SH-SY5Y (cell line): ENCODE measurements around the gene GPA33.

Source experiments
- GATA2 ChIP-seq: IDR thresholded peaks from 2 replicates; pipeline ENCODE4 v1.6.1; 2011; ENCODE audit warnings: mild to moderate bottlenecking, low read depth, low read length
- GATA3 ChIP-seq: IDR thresholded peaks from 2 replicates; pipeline ENCODE4 v1.6.1; 2011; ENCODE audit warnings: low read depth, mild to moderate bottlenecking, low read length, moderate library complexity

Gene GPA33

DNA sequence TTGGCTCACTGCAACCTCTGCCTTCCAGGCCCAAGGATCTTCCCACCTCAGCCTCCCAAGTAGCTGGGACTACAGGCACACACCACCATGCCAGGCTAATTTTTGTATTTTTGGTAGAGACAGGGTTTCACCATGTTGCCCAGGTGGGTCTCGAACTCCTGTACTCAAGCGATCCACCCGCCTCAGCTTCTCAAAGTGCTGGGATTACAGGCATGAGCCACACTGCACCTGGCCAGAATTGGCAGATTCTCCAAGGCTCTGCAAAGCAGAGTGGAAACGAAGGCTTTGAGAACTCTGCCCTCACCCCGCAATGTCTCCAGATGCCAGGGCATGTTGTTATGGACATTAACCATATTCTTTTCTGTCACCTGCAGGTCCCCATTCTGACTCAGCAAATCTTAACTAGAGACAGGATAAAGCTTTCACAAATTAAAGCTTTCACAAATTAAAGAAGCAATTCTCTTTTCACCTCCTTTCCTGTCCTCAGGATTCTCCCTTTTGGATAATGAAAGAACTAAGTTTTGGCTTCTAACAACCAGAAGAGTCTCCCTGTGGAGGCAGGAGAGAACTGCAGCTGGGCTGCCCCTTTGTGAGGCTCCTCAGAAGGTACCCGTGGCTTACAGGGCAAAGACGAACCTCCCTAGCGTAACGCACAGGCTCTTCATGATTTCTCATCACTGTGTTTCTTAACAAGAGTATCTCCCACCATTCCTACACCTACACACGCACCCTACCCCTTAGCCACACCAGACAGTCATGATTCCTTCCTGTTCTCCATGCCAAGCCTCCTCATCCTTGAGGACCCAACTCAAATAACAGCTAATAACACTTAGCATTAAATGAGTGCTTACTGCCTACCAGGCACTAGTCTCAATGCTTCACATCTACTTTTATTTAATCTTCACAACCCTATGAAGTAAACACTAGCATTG is 29.8 kb downstream of the GPA33 start:
- no peak for TF ChIP-seq GATA2
- no peak for TF ChIP-seq GATA3

DNA sequence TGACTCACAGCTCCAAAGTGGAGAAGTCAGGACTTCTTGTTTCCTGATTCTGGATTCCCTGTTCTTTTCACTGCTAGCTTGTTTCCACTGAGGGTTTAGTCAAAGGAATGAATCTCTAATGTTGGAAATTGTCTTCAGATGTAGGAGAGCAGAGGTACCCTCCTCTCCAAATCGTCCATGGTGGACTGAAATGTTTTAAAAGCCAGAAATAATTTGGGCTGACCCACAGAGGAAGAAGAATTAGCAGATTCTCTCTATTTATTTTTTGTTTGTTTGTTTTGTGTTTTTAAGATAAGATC is 30.4 kb downstream of the GPA33 start:
- TF ChIP-seq GATA3 (no peak), GATA2 (no peak)

GRCh38 chr1:167059045-167059808 is 30.9 kb downstream of the GPA33 start:
- TF ChIP-seq GATA2 = no peak
- TF ChIP-seq GATA3 = no peak

- TF ChIP-seq GATA3 (no peak), GATA2 (no peak)
Measured at GRCh38 chr1:167057241-167057688, 32.9 kb downstream of the GPA33 start.

DNA sequence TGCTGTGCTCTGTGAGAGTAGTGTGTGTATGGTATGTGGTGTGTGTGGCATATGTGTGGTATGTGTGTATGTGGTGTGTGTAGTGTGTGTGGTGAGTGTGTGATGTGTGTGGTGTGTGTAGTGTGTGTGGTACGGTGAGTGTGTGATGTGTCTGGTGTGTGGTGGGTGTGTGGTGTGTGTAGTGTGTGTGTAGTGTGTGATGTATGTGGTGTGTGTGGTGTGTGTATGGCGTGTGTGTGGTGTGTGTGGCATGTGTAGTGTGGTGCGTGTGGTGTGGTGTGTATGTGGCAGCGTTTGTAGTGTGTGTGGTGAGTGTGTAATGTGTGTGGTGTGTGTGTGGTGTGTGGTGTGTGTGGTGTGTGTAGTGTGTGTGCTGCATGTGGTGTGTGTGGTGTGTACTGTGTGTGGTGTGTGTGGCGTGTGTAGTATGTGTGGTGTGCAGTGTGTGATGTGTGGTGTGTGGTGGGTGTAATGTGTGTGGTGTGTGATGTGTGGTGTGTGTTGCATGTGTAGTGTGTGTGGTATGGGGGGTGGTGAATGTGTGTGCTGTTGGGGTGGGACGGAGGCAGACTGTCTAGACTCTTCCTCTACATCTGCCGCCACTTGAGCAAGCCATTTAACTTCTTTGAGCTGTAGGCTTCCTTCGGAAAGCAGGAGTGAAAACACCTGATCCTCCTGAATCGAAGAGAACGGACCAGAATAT is 33.5 kb downstream of the GPA33 start:
- TF ChIP-seq GATA2 (no peak), GATA3 (no peak)

- no peak for TF ChIP-seq GATA3
Measured at GRCh38 chr1:167054946-167055630, 35.1 kb downstream of the GPA33 start.

GRCh38 chr1:167054531-167054930 is 35.6 kb downstream of the GPA33 start:
- no peak for TF ChIP-seq GATA3
- TF ChIP-seq GATA2 = no peak

- TF ChIP-seq GATA2 (no peak), GATA3 (no peak)
Measured at GRCh38 chr1:167052389-167052788, 37.8 kb downstream of the GPA33 start.

DNA sequence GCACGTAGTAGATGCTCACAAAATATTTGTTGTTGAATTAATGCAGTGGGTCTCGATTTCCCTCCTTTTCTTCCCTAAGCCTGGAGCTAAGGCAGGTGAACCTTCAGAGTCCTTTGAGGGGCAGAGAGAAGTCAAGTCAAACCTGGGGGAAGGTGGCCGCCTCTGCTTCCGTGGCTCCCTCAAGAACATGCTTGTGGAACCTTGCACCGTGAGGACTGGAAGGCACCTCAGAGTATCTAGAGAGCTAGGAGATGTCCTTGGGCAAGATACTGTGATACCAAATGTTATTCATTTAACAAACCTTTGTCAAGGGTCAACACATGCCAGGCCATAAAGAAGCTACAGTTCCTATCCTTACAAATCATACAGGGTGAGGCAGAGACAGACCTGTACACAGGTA is 38.3 kb downstream of the GPA33 start:
- TF ChIP-seq GATA2 (no peak), GATA3 (no peak)

GRCh38 chr1:167043752-167044488 is 46.3 kb downstream of the GPA33 start:
- TF ChIP-seq GATA2 (no peak), GATA3 (no peak)

- TF ChIP-seq GATA3 = no peak
- TF ChIP-seq GATA2 = no peak
Measured at GRCh38 chr1:167033646-167034045, 56.5 kb downstream of the GPA33 start.

GRCh38 chr1:167022384-167022783 is 67.8 kb downstream of the GPA33 start:
- TF ChIP-seq GATA3 = no peak
- TF ChIP-seq GATA2 = no peak

DNA sequence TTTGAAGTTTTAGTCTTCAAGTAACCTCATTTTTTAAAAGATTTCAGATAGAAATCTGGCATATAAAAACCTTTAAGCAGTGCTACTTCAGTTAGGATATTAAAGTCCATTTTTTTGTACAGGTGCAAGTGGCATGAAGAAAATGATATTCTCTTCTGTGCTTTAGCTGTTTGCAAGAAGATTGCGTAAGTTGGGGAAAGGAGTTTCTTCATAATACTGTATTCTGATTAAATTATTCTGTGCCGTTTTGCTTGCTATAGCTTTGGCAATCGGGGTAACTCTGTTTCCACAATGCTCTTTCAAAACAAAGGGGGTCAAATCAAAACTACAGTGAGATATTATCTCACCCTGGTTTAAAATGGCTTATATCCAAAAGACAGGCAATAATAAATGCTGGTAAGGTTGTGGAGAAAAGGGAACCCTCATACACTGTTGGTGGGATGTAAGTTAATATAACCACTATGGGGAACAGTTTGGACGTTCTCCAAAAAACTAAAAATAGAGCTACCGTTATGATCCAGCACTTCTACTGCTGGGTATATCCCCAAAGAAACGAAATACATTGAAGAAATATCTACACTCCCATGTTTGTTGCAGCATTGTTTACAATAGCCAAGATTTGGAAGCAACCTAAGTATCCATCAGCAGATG is 74.0 kb downstream of the GPA33 start:
- TF ChIP-seq GATA3 (no peak), GATA2 (no peak)
